GM18909 (cell line): Measurements from ENCODE around the gene BEND6.

ENCODE experiments used
- ATAC-seq: cut with Tn5 transposase; IDR thresholded peaks from one replicate; pipeline ENCODE4 v1.9.1; 2021; ENCODE audit warnings: mild to moderate bottlenecking; ENCODE audit not compliant: unreplicated experiment, poor library complexity

BEND6 gene

GRCh38 chr6:56954403-56955170, at the start of gene BEND6:
Gene BEND6 (plus strand): TSS chr6:56955107. CDS start chr6:56981811, 26,704 bp downstream.
- ATAC-seq = peak; percentile 50

GRCh38 chr6:56905378-56905777, 49.5 kb upstream of the BEND6 start:
- ATAC-seq = no peak

GRCh38 chr6:56906752-56907151, 48.2 kb upstream of the BEND6 start:
- ATAC-seq = no peak

- no peak for ATAC-seq
Measured at GRCh38 chr6:56909115-56909907, 45.6 kb upstream of the BEND6 start.

- ATAC-seq = no peak
Measured at GRCh38 chr6:56911847-56912246, 43.1 kb upstream of the BEND6 start.

- ATAC-seq = no peak
Measured at GRCh38 chr6:56913285-56914074, 41.4 kb upstream of the BEND6 start.

- peak; percentile 80 for ATAC-seq
Measured at GRCh38 chr6:56914798-56915658, 39.9 kb upstream of the BEND6 start.

- no peak for ATAC-seq
Measured at GRCh38 chr6:56915832-56916231, 39.1 kb upstream of the BEND6 start.

GRCh38 chr6:56916849-56917551, 37.9 kb upstream of the BEND6 start:
- ATAC-seq = no peak

GRCh38 chr6:56922645-56923044, 32.3 kb upstream of the BEND6 start:
- no peak for ATAC-seq

- no peak for ATAC-seq
Measured at GRCh38 chr6:56923565-56923964, 31.3 kb upstream of the BEND6 start.

- ATAC-seq = no peak
Measured at GRCh38 chr6:56927538-56928453, 27.1 kb upstream of the BEND6 start.

GRCh38 chr6:56930846-56931245, 24.1 kb upstream of the BEND6 start:
- ATAC-seq = no peak

- no peak for ATAC-seq
Measured at GRCh38 chr6:56932910-56933477, 21.9 kb upstream of the BEND6 start.

- ATAC-seq = peak; percentile 77
Measured at GRCh38 chr6:56933650-56934049, 21.3 kb upstream of the BEND6 start.

- ATAC-seq = no peak
Measured at GRCh38 chr6:56934876-56935275, 20.0 kb upstream of the BEND6 start.

- no peak for ATAC-seq
Measured at GRCh38 chr6:56936466-56936865, 18.4 kb upstream of the BEND6 start.

GRCh38 chr6:56938649-56939191, 16.2 kb upstream of the BEND6 start:
- peak; percentile 56 for ATAC-seq
